H9 (cell line): ENCODE data around the gene ZFPL1. TPM values are rescaled to one million over a fixed set of nuclear protein-coding genes. Genes with fewer than 3 reads are reported as not detected.

Source experiments
- DNase-seq: peaks from one replicate; pipeline ENCODE4 v3.0.0-alpha.2; 2017
- H2AFZ ChIP-seq: one replicate; pipeline ENCODE4 v1.6.1; 2013; ENCODE audit warnings: mild to moderate bottlenecking, low read length, control low read depth, moderate library complexity
- H2AK5ac ChIP-seq: 2 replicates; pipeline ENCODE4 v1.6.1; 2013; ENCODE audit warnings: low read length, control low read depth, mixed read lengths; ENCODE audit not compliant: insufficient read length
- H2BK120ac ChIP-seq: one replicate; pipeline ENCODE4 v1.6.1; 2013; ENCODE audit warnings: low read depth, mild to moderate bottlenecking, low read length, control low read depth, inconsistent platforms; ENCODE audit not compliant: poor library complexity, severe bottlenecking
- H2BK12ac ChIP-seq: 2 replicates; pipeline ENCODE4 v1.6.1; 2013; ENCODE audit warnings: low read length, control low read depth, mixed read lengths, low read depth; ENCODE audit not compliant: insufficient read length
- H2BK15ac ChIP-seq: 2 replicates; pipeline ENCODE4 v1.6.1; 2013; ENCODE audit warnings: low read depth, low read length, control low read depth
- H2BK20ac ChIP-seq: one replicate; pipeline ENCODE4 v1.6.1; 2013; ENCODE audit warnings: low read depth, mild to moderate bottlenecking, low read length, control low read depth, inconsistent platforms; ENCODE audit not compliant: poor library complexity, severe bottlenecking
- H2BK5ac ChIP-seq: 2 replicates; pipeline ENCODE4 v1.6.1; 2013; ENCODE audit warnings: low read length, control low read depth, mixed read lengths; ENCODE audit not compliant: insufficient read length
- H3K14ac ChIP-seq: 2 replicates; pipeline ENCODE4 v1.6.1; 2013; ENCODE audit warnings: low read length, control low read depth; ENCODE audit not compliant: insufficient read depth
- H3K18ac ChIP-seq: 2 replicates; pipeline ENCODE4 v1.6.1; 2013; ENCODE audit warnings: low read depth, mild to moderate bottlenecking, mixed read lengths, low read length, control low read depth; ENCODE audit not compliant: insufficient read length
- H3K23ac ChIP-seq: 2 replicates; pipeline ENCODE4 v1.6.1; 2013; ENCODE audit warnings: low read length, control low read depth, mixed read lengths, low read depth; ENCODE audit not compliant: insufficient read length
- H3K23me2 ChIP-seq: 2 replicates; pipeline ENCODE4 v1.6.1; 2013; ENCODE audit warnings: low read depth, mild to moderate bottlenecking, mixed read lengths, low read length, control low read depth; ENCODE audit not compliant: insufficient read length, poor library complexity, severe bottlenecking
- H3K27ac ChIP-seq: 2 replicates; pipeline ENCODE4 v1.5.1; 2013; ENCODE audit warnings: low read length, control low read depth, mixed read lengths, low read depth; ENCODE audit not compliant: insufficient read length
- H3K27me3 ChIP-seq: 2 replicates; pipeline ENCODE4 v1.6.1; 2013; ENCODE audit warnings: low read length, control low read depth, inconsistent platforms; ENCODE audit not compliant: insufficient read depth
- H3K4ac ChIP-seq: 2 replicates; pipeline ENCODE4 v1.6.1; 2013; ENCODE audit warnings: low read depth, mild to moderate bottlenecking, control low read depth, inconsistent platforms, low read length, moderate library complexity
- H3K4me1 ChIP-seq: 2 replicates; pipeline ENCODE4 v1.6.1; 2013; ENCODE audit warnings: low read length, control low read depth, inconsistent platforms; ENCODE audit not compliant: insufficient read depth
- H3K4me2 ChIP-seq: 2 replicates; pipeline ENCODE4 v1.6.1; 2013; ENCODE audit warnings: low read length, control low read depth, mixed read lengths; ENCODE audit not compliant: insufficient read length, insufficient read depth
- H3K56ac ChIP-seq: 2 replicates; pipeline ENCODE4 v1.6.1; 2013; ENCODE audit warnings: low read depth, mild to moderate bottlenecking, mixed read lengths, low read length, control low read depth; ENCODE audit not compliant: insufficient read length
- H3K79me1 ChIP-seq: 2 replicates; pipeline ENCODE4 v1.6.1; 2013; ENCODE audit warnings: low read depth, mild to moderate bottlenecking, moderate library complexity, low read length, control low read depth, inconsistent platforms; ENCODE audit not compliant: insufficient read depth, poor library complexity, severe bottlenecking
- H3K79me2 ChIP-seq: 2 replicates; pipeline ENCODE4 v1.6.1; 2013; ENCODE audit warnings: low read length, control low read depth, inconsistent platforms; ENCODE audit not compliant: insufficient read depth
- H3K9ac ChIP-seq: 2 replicates; pipeline ENCODE4 v1.6.1; 2013; ENCODE audit warnings: low read length, control low read depth, mixed read lengths; ENCODE audit not compliant: insufficient read length; ENCODE audit errors: extremely low read depth
- H3K9me3 ChIP-seq: one replicate; pipeline ENCODE4 v1.6.1; 2013; ENCODE audit warnings: low read depth, low read length, inconsistent platforms; ENCODE audit not compliant: control insufficient read depth
- H3T11ph ChIP-seq: one replicate; pipeline ENCODE4 v1.6.1; 2013; ENCODE audit warnings: mild to moderate bottlenecking, low read length, control low read depth, inconsistent platforms
- H4K20me1 ChIP-seq: one replicate; pipeline ENCODE4 v1.6.1; 2013; ENCODE audit not compliant: control insufficient read depth, insufficient read length, insufficient read depth
- H4K5ac ChIP-seq: 2 replicates; pipeline ENCODE4 v1.6.1; 2013; ENCODE audit warnings: low read depth, mild to moderate bottlenecking, mixed read lengths, low read length, control low read depth; ENCODE audit not compliant: insufficient read length
- H4K8ac ChIP-seq: replicated peaks from 2 replicates; pipeline ENCODE4 v1.6.1; 2013; ENCODE audit warnings: low read length, control low read depth, mixed read lengths, low read depth; ENCODE audit not compliant: insufficient read length
- H4K91ac ChIP-seq: 2 replicates; pipeline ENCODE4 v1.6.1; 2013; ENCODE audit warnings: low read depth, mild to moderate bottlenecking, moderate library complexity, mixed read lengths, low read length, control low read depth; ENCODE audit not compliant: insufficient read length
- H3K27ac Mint-ChIP-seq, 3 experiments: 2 replicates in 2 of 3; 3 replicates in 1 of 3; pipeline ENCODE4 v1.8.0; 2020 to 2021; ENCODE audit warnings: mixed read lengths in 3 of 3, mild to moderate bottlenecking in 1 of 3, moderate library complexity in 1 of 3
- H3K27me3 Mint-ChIP-seq: 2 replicates; pipeline ENCODE4 v1.8.0; 2021; ENCODE audit warnings: low read depth, mild to moderate bottlenecking, moderate library complexity, mixed read lengths
- H3K36me3 Mint-ChIP-seq, 3 experiments: 2 replicates in 2 of 3; 3 replicates in 1 of 3; pipeline ENCODE4 v1.8.0; 2020 to 2021; ENCODE audit warnings: low read depth in 3 of 3, mixed read lengths in 3 of 3; ENCODE audit not compliant: insufficient read depth in 1 of 3
- H3K4me1 Mint-ChIP-seq, 2 experiments: 2 replicates each; pipeline ENCODE4 v1.8.0; 2020; ENCODE audit warnings: mixed read lengths in 2 of 2
- H3K4me3 Mint-ChIP-seq, 2 experiments: 2 replicates in 1 of 2; 3 replicates in 1 of 2; pipeline ENCODE4 v1.8.0; 2020 to 2021; ENCODE audit warnings: mild to moderate bottlenecking in 2 of 2, mixed read lengths in 2 of 2, moderate library complexity in 1 of 2
- H3K9me3 Mint-ChIP-seq, 2 experiments: 2 replicates in 1 of 2; 3 replicates in 1 of 2; pipeline ENCODE4 v1.8.0; 2020; ENCODE audit warnings: mild to moderate bottlenecking in 2 of 2, mixed read lengths in 2 of 2, moderate library complexity in 1 of 2
- CTCF ChIP-seq: fragments of 200-600 bp; sonication (generic); conservative IDR thresholded peaks from 3 replicates; pipeline ENCODE4 v1.8.0; 2021; ENCODE audit warnings: antibody characterized with exemption, mild to moderate bottlenecking
- WGBS: extraction: QIAGEN DNeasy Blood & Tissue Kit; methylation state at CpG from one replicate; pipeline ENCODE4 v1.1.7; 2013; ENCODE audit warnings: missing lambda C conversion rate, low lambda C conversion rate, mixed read lengths; ENCODE audit not compliant: insufficient read length; ENCODE audit errors: extremely low coverage; 5-methylcytosine and 5-hydroxymethylcytosine counted together
- total RNA-seq: library from RNA; stranded (reverse); gene quantifications from 2 replicates; pipeline ENCODE4 v1.2.1, GENCODE V29; 2021

The ZFPL1 gene
- total RNA-seq, 1 experiment from 2014 or later, result 24.2 TPM

GRCh38 chr11:65113839-65114238 is 29.8 kb downstream of the ZFPL1 start:
- no peak overlapping the region for H3K18ac ChIP-seq
- no peak overlapping the region for H4K5ac ChIP-seq
- H3T11ph ChIP-seq, result no peak overlapping the region
- H4K91ac ChIP-seq, result no peak overlapping the region
- no peak overlapping the region for H3K4me2 ChIP-seq
- H3K9me3 ChIP-seq, result no peaks in the 10 kb centered on the region
- no peak overlapping the region for H2AK5ac ChIP-seq
- WGBS, result no CpG with 5 or more reads among the region's 6 CpGs
- Mint-ChIP-seq H3K4me1 (peaks cover 17 to 25% of the 10 kb centered on the region in 2 experiments), H3K9me3 (no peaks in the 10 kb centered on the region), H3K27ac (0 out of 7 replicates have a peak overlapping the region, but pooled peaks of 1 of the 3 experiments have one; percentile 17), H3K4me3 (peak overlapping the region; percentile 11 to 99; a peak in 4 of 5 replicates), H3K36me3 (peaks cover 7 to 34% (median 33%) of the 10 kb centered on the region in 3 experiments), H3K27me3 (peaks cover 1% of the 10 kb centered on the region; the same call in 1 of the 2 replicates)
- H2AFZ ChIP-seq, result no peak overlapping the region
- H3K4ac ChIP-seq, result no peak overlapping the region
- H3K56ac ChIP-seq, result no peak overlapping the region
- no peaks in the 10 kb centered on the region for H3K27me3 ChIP-seq
- H3K27ac ChIP-seq, result no peak overlapping the region
- H2BK20ac ChIP-seq, result no peak overlapping the region
- no peak overlapping the region for H2BK5ac ChIP-seq
- H2BK120ac ChIP-seq, result no peak overlapping the region
- no peak overlapping the region for H2BK15ac ChIP-seq
- H3K4me1 ChIP-seq, result no peaks in the 10 kb centered on the region
- no peak overlapping the region for H3K23ac ChIP-seq
- no peaks in the 10 kb centered on the region for H4K20me1 ChIP-seq
- H2BK12ac ChIP-seq, result no peak overlapping the region
- H4K8ac ChIP-seq, result no peak overlapping the region
- TF ChIP-seq CTCF, result no peak
- DNase-seq, result no peak
- H3K9ac ChIP-seq, result no peak overlapping the region
- peaks cover 18% of the 10 kb centered on the region for H3K23me2 ChIP-seq
- no peaks in the 10 kb centered on the region for H3K79me2 ChIP-seq
- H3K14ac ChIP-seq, result no peak overlapping the region
- no peaks in the 10 kb centered on the region for H3K79me1 ChIP-seq
